Transverse colon (tissue), 4 donors: ENCODE results near the gene PKP1. TPM values are rescaled to one million over a fixed set of nuclear protein-coding genes. Genes with fewer than 3 reads are reported as not detected.

Source experiments
- DNase-seq: peaks from one replicate; pipeline ENCODE4 v3.0.0-alpha.2; 2019
- H3K27ac ChIP-seq, 4 donors: fragments of 200-600 bp; sonication (generic); 2 replicates each; pipeline ENCODE4 v1.5.1; 2016 to 2018; ENCODE audit warnings: inconsistent platforms in 4 of 4
- H3K27me3 ChIP-seq: fragments of 200-600 bp; sonication (generic); 2 replicates; pipeline ENCODE4 v1.5.1; 2017; ENCODE audit warnings: inconsistent platforms
- H3K36me3 ChIP-seq, 4 donors: fragments of 200-600 bp; sonication (generic); 2 replicates each; pipeline ENCODE4 v1.5.1; 2017 to 2019; ENCODE audit warnings: inconsistent platforms in 4 of 4
- H3K4me1 ChIP-seq, 4 donors: fragments of 200-600 bp; sonication (generic); 2 replicates each; pipeline ENCODE4 v1.5.1; 2017 to 2020; ENCODE audit warnings: inconsistent platforms in 4 of 4
- H3K4me3 ChIP-seq, 4 donors: fragments of 200-600 bp; sonication (generic); 1 replicate in 1 of 4; 2 replicates in 3 of 4; pipeline versions ENCODE4 v1.5.1 to v1.6.1; 2017 to 2019; ENCODE audit warnings: inconsistent platforms in 4 of 4
- H3K9me3 ChIP-seq, 2 donors: fragments of 200-600 bp; sonication (generic); 2 replicates each; pipeline ENCODE4 v1.5.1; 2017 to 2019; ENCODE audit warnings: inconsistent platforms in 2 of 2
- CTCF ChIP-seq, 5 experiments: fragments of 200-600 bp in 3 of 5; fragments of 450-650 bp in 2 of 5; sonication (generic) in 3 of 5; IDR thresholded peaks; 1 replicate in 2 of 5; 2 replicates in 3 of 5; pipeline ENCODE4 v1.5.1; 2016 to 2017; ENCODE audit warnings: antibody characterized with exemption in 5 of 5, inconsistent platforms in 3 of 5, mild to moderate bottlenecking in 2 of 5, moderate library complexity in 1 of 5
- EP300 ChIP-seq: sonication (generic); formaldehyde crosslinking; IDR thresholded peaks from one replicate; pipeline ENCODE4 v1.6.1; 2017; ENCODE audit warnings: antibody characterized with exemption, low read depth
- POLR2A ChIP-seq: fragments of 450-650 bp; IDR thresholded peaks from one replicate; pipeline ENCODE4 v1.6.1; 2016; ENCODE audit warnings: antibody characterized with exemption, mild to moderate bottlenecking, moderate library complexity
- POLR2AphosphoS5 ChIP-seq, 3 donors: sonication (generic); formaldehyde crosslinking; IDR thresholded peaks; one replicate each; pipeline ENCODE4 v1.6.1; 2016; ENCODE audit warnings: antibody characterized with exemption in 3 of 3
- WGBS, 2 donors: methylation state at CpG; one replicate each; pipeline ENCODE4 v1.1.5; 2018; ENCODE audit warnings: low coverage in 1 of 2; 5-methylcytosine and 5-hydroxymethylcytosine counted together
- in situ Hi-C, 4 donors: fragments of 200-750 bp; cut with MboI; loops; one replicate each; pipeline versions ENCODE4 v1.15.0 to v1.15.1; 2017; ENCODE audit warnings: low sequenced_read_pairs in 3 of 4, low pct_ligation_motif_present in 1 of 4, low pct_unique_long_range_greater_than_20kb in 1 of 4
- intact Hi-C: fragments of 100-400 bp; cut with DNase I; formaldehyde crosslinking; loops from one replicate; pipeline ENCODE4 v1.15.1; 2023; ENCODE audit warnings: low total_unique reads
- total RNA-seq, 4 donors: library from RNA; depleted of rRNA; stranded (reverse); fragments of >200 nt; gene quantifications; one replicate each; pipeline ENCODE4 v1.1.0, GENCODE V29; 2016

The PKP1 gene
- total RNA-seq, 4 donors from 2014 or later = 0.14 to 0.32 TPM; not detected in 2

- H3K36me3 ChIP-seq = no peaks in the 10 kb centered on the region
- no peak for TF ChIP-seq EP300
- TF ChIP-seq CTCF (IDR thresholded peaks at IDR 0.05) = no peak
- TF ChIP-seq POLR2A = no peak
- TF ChIP-seq POLR2AphosphoS5 (IDR thresholded peaks at IDR 0.05) = no peak
- no peak overlapping the region for H3K4me3 ChIP-seq
- no peak overlapping the region for H3K27ac ChIP-seq
- peaks cover 23% of the 10 kb centered on the region for H3K27me3 ChIP-seq
- no peaks in the 10 kb centered on the region for H3K9me3 ChIP-seq
- 76 to 100% methylated on average over 1 to 6 of the region's 6 CpGs for WGBS, 2 donors
- no peak for DNase-seq
- in situ Hi-C loops (no loop called here), intact Hi-C loops (no loop called here)
- no peaks in the 10 kb centered on the region for H3K4me1 ChIP-seq
These were observed 95.5 kb downstream of the PKP1 start for GRCh38 chr1:201378804-201379203.

GRCh38 chr1:201379733-201380242 is 96.5 kb downstream of the PKP1 start:
- peaks cover 18% of the 10 kb centered on the region for H3K27me3 ChIP-seq
- no peaks in the 10 kb centered on the region for H3K9me3 ChIP-seq
- 60% methylated on average over 8 of the region's 9 CpGs; no CpG with 5 or more reads in 1 of the 2 donors for WGBS, 2 donors
- intact Hi-C loops = no loop called here
- in situ Hi-C loops = no loop called here
- no peaks in the 10 kb centered on the region for H3K36me3 ChIP-seq
- TF ChIP-seq POLR2AphosphoS5 (IDR thresholded peaks at IDR 0.05) = peak in 1 of 3 donors; percentile 24
- TF ChIP-seq POLR2A = peak; percentile 7
- TF ChIP-seq EP300 = no peak
- TF ChIP-seq CTCF (IDR thresholded peaks at IDR 0.05) = no peak
- no peak for DNase-seq
- H3K4me3 ChIP-seq = no peak overlapping the region
- H3K4me1 ChIP-seq = no peaks in the 10 kb centered on the region
- no peak overlapping the region for H3K27ac ChIP-seq

GRCh38 chr1:201381130-201381529 is 97.8 kb downstream of the PKP1 start:
- no peak for DNase-seq
- in situ Hi-C loops = no loop called here
- no peak for TF ChIP-seq POLR2A
- TF ChIP-seq POLR2AphosphoS5 (IDR thresholded peaks at IDR 0.05) = no peak
- no peak for TF ChIP-seq CTCF (IDR thresholded peaks at IDR 0.05)
- TF ChIP-seq EP300 = no peak
- no peaks in the 10 kb centered on the region for H3K36me3 ChIP-seq
- no peaks in the 10 kb centered on the region for H3K4me1 ChIP-seq
- intact Hi-C loops = no loop called here
- H3K27me3 ChIP-seq = peaks cover 6% of the 10 kb centered on the region
- no peaks in the 10 kb centered on the region for H3K9me3 ChIP-seq
- no peak overlapping the region for H3K27ac ChIP-seq
- no peak overlapping the region for H3K4me3 ChIP-seq
- 63% methylated on average over 7 of the region's 7 CpGs; no CpG with 5 or more reads in 1 of the 2 donors for WGBS, 2 donors

Other genes with a start within 250 kb of the PKP1 start
- gene CACNA1S, start 171.1 kb upstream of the PKP1 start, total RNA-seq = not detected
- not detected for gene ASCL5, start 156.3 kb upstream of the PKP1 start, total RNA-seq
- gene TMEM9, start 129.0 kb upstream of the PKP1 start, total RNA-seq = 10 to 100 TPM in 3 of 4 donors, 1 to 10 TPM in 1; 6.7 to 35.4 (median 29.4) TPM
- under 1 TPM in 1 of 4 donors, not detected in 3; 0.14 TPM for gene IGFN1, start 92.7 kb upstream of the PKP1 start, total RNA-seq
- gene TNNT2, start 94.2 kb downstream of the PKP1 start, total RNA-seq = under 1 TPM in 2 of 4 donors, not detected in 2; 0.14 to 0.95 TPM
- 100 to 1,000 TPM; 142 to 215 (median 177) TPM for gene LAD1, start 115.8 kb downstream of the PKP1 start, total RNA-seq
- under 1 TPM in 2 of 4 donors, not detected in 2; 0.16 to 0.41 TPM for gene TNNI1, start 138.2 kb downstream of the PKP1 start, total RNA-seq
- 10 to 100 TPM; 19.4 to 47.6 (median 31.5) TPM for gene PHLDA3, start 185.7 kb downstream of the PKP1 start, total RNA-seq
- 1,000 to 10,000 TPM in 2 of 4 donors, 100 to 1,000 TPM in 2; 697 to 1,474 (median 915) TPM for gene CSRP1, start 223.6 kb downstream of the PKP1 start, total RNA-seq